GM21423 (cell line): ENCODE results near the gene ZNF668.
"Not testable (repeated sequence)": the region's sequence is repeated elsewhere in the genome, so short reads cannot be mapped to it uniquely, and the experiment has no call there.

Experiments used
- ATAC-seq: cut with Tn5 transposase; IDR thresholded peaks from one replicate; pipeline ENCODE4 v1.9.1; 2021; ENCODE audit warnings: mild to moderate bottlenecking, moderate library complexity; ENCODE audit not compliant: unreplicated experiment

The ZNF668 gene

GRCh38 chr16:31100876-31101641, 27.0 kb upstream of the ZNF668 start:
- not testable (repeated sequence) for ATAC-seq

GRCh38 chr16:31099860-31100638, 26.0 kb upstream of the ZNF668 start:
- no peak for ATAC-seq

- peak; percentile 81 for ATAC-seq
These were observed 20.5 kb upstream of the ZNF668 start, which contains the start of gene VKORC1 for GRCh38 chr16:31094424-31095120. TSS of gene VKORC1 (minus strand) at chr16:31094797. CDS start at chr16:31094729, 68 bp downstream.

- peak; percentile 5 for ATAC-seq
These were observed 20.0 kb upstream of the ZNF668 start for GRCh38 chr16:31094088-31094423.

GRCh38 chr16:31093132-31093703, 19.2 kb upstream of the ZNF668 start:
- no peak for ATAC-seq

GRCh38 chr16:31092330-31092729, 18.3 kb upstream of the ZNF668 start:
- no peak for ATAC-seq

GRCh38 chr16:31090540-31090939, 16.5 kb upstream of the ZNF668 start:
- no peak for ATAC-seq

- no peak for ATAC-seq
These were observed 15.2 kb upstream of the ZNF668 start for GRCh38 chr16:31089199-31089598.

- no peak for ATAC-seq
These were observed 14.6 kb upstream of the ZNF668 start, which contains the start of gene PRSS53 for GRCh38 chr16:31088459-31089183. TSS of gene PRSS53 (minus strand) at chr16:31088943. CDS start at chr16:31088809, 134 bp downstream.

GRCh38 chr16:31087971-31088370, 13.9 kb upstream of the ZNF668 start:
- no peak for ATAC-seq

- no peak for ATAC-seq
These were observed 13.4 kb upstream of the ZNF668 start for GRCh38 chr16:31087481-31087880.

GRCh38 chr16:31086629-31086906, 12.5 kb upstream of the ZNF668 start:
- no peak for ATAC-seq

GRCh38 chr16:31085873-31086628, 12.0 kb upstream of the ZNF668 start:
- ATAC-seq: no peak

- no peak for ATAC-seq
These were observed 11.4 kb upstream of the ZNF668 start for GRCh38 chr16:31085411-31085810.

- no peak for ATAC-seq
These were observed 10.7 kb upstream of the ZNF668 start for GRCh38 chr16:31084584-31085302.

- ATAC-seq: no peak
These were observed 9.9 kb upstream of the ZNF668 start for GRCh38 chr16:31083981-31084380.

GRCh38 chr16:31083556-31083955, 9.5 kb upstream of the ZNF668 start:
- no peak for ATAC-seq

GRCh38 chr16:31083081-31083480, 9.0 kb upstream of the ZNF668 start:
- no peak for ATAC-seq

GRCh38 chr16:31082368-31083045, 8.5 kb upstream of the ZNF668 start:
- no peak for ATAC-seq
